A549 (cell line): ENCODE data around the gene MIA3. TPM values are rescaled to one million over a fixed set of nuclear protein-coding genes. Genes with fewer than 3 reads are reported as not detected.

Experiments used
- ATAC-seq, 2 experiments: fragments of 200-7000 bp in 1 of 2; fragments of >200 bp in 1 of 2; cut with Nextera tagmentation in 1 of 2; cut with Tn5 transposase in 1 of 2; 3 replicates each; pipeline versions ENCODE4 v1.8.0 to v1.9.1; 2018 to 2020; ENCODE audit warnings: mild to moderate bottlenecking in 1 of 2, moderate library complexity in 1 of 2
- CTCF ChIA-PET: fragments of 300-600 bp; sonication (Branson Sonifier 250); formaldehyde crosslinking; extraction: SDS; loops from one replicate; lab custom pipeline; 2021; ENCODE audit warnings: antibody characterized with exemption, inconsistent platforms; lab: Yijun Ruan, JAX
- POLR2A ChIA-PET: fragments of 350-600 bp; formaldehyde crosslinking; extraction: SDS; loops from one replicate; lab custom pipeline; 2021; ENCODE audit warnings: antibody characterized with exemption, inconsistent platforms; lab: Yijun Ruan, JAX
- DNase-seq, 2 experiments: peaks; one replicate each; pipeline versions ENCODE4 v3.0.0 to v3.0.0-alpha.2; 2011 to 2016; ENCODE audit warnings: low read depth in 1 of 2, low spot score in 1 of 2
- FAIRE-seq: peaks from 2 replicates; lab custom pipeline; 2011; peaks lifted over from hg19 to GRCh38; lab: Jason Lieb, UNC
- H3K27ac ChIP-seq, 2 experiments: fragments of >200 bp; sonication (Bioruptor Twin); formaldehyde crosslinking; 3 replicates each; pipeline ENCODE4 v1.5.1; 2016 to 2017
- H3K4me1 ChIP-seq: fragments of >200 bp; sonication (Bioruptor Twin); formaldehyde crosslinking; 3 replicates; pipeline ENCODE4 v1.6.1; 2016
- H3K4me2 ChIP-seq: fragments of >200 bp; sonication (Bioruptor Twin); formaldehyde crosslinking; 3 replicates; pipeline ENCODE4 v1.6.1; 2016
- H3K4me3 ChIP-seq: fragments of >200 bp; sonication (Bioruptor Twin); formaldehyde crosslinking; 3 replicates; pipeline ENCODE4 v1.5.1; 2016
- H3K9me3 ChIP-seq: fragments of >200 bp; sonication (Bioruptor Twin); formaldehyde crosslinking; 3 replicates; pipeline ENCODE4 v1.6.1; 2016
- BCL3 ChIP-seq: fragments of >200 bp; sonication (Bioruptor Twin); formaldehyde crosslinking; IDR thresholded peaks from 3 replicates; pipeline ENCODE4 v1.6.1; 2016
- EHF ChIP-seq: fragments of 250-450 bp; sonication (Bioruptor Pico); IDR thresholded peaks from 2 replicates; pipeline ENCODE4 v1.5.0; 2020; ENCODE audit warnings: mild to moderate bottlenecking
- EHMT2 ChIP-seq: fragments of 200-600 bp; sonication (generic); IDR thresholded peaks from 2 replicates; pipeline ENCODE4 v1.6.1; 2016; ENCODE audit warnings: antibody characterized with exemption, low read depth, mild to moderate bottlenecking, moderate library complexity
- EP300 ChIP-seq, 2 experiments: fragments of >200 bp; sonication (Bioruptor Twin); formaldehyde crosslinking; IDR thresholded peaks; 2 replicates in 1 of 2; 3 replicates in 1 of 2; pipeline ENCODE4 v1.6.1; 2016 to 2017
- ESRRA ChIP-seq: fragments of 150-350 bp; IDR thresholded peaks from 2 replicates; pipeline ENCODE4 v1.6.1; 2014; ENCODE audit warnings: mild to moderate bottlenecking, low read length, borderline replicate concordance
- FOSB ChIP-seq: fragments of 250-450 bp; sonication (Bioruptor Pico); IDR thresholded peaks from 2 replicates; pipeline ENCODE4 v1.5.0; 2020; ENCODE audit warnings: mild to moderate bottlenecking, moderate library complexity
- HOXA7 ChIP-seq: fragments of 250-450 bp; sonication (Bioruptor Pico); IDR thresholded peaks from 2 replicates; pipeline ENCODE4 v1.5.0; 2020; ENCODE audit warnings: mild to moderate bottlenecking, moderate library complexity
- JUN ChIP-seq, 2 experiments: fragments of >200 bp; sonication (Bioruptor Twin); formaldehyde crosslinking; IDR thresholded peaks; 2 replicates in 1 of 2; 3 replicates in 1 of 2; pipeline ENCODE4 v1.6.1; 2016 to 2017
- KDM5A ChIP-seq: fragments of 200-600 bp; sonication (generic); IDR thresholded peaks from 2 replicates; pipeline ENCODE4 v1.6.1; 2016; ENCODE audit warnings: antibody characterized with exemption, mild to moderate bottlenecking
- MAFK ChIP-seq: fragments of 450-650 bp; IDR thresholded peaks from 2 replicates; pipeline ENCODE4 v1.6.1; 2014; ENCODE audit not compliant: partially characterized antibody
- MAZ ChIP-seq: fragments of 150-350 bp; IDR thresholded peaks from 2 replicates; pipeline ENCODE4 v1.6.1; 2014; ENCODE audit warnings: antibody characterized with exemption, low read depth, low read length, borderline replicate concordance
- NR3C1 ChIP-seq: fragments of >200 bp; sonication (Bioruptor Twin); formaldehyde crosslinking; IDR thresholded peaks from 3 replicates; pipeline ENCODE4 v1.6.1; 2017
- PHF8 ChIP-seq: fragments of 200-600 bp; sonication (generic); IDR thresholded peaks from 2 replicates; pipeline ENCODE4 v1.6.1; 2016; ENCODE audit warnings: low read depth, mild to moderate bottlenecking, antibody characterized with exemption, moderate library complexity, borderline replicate concordance
- POLR2A ChIP-seq: IDR thresholded peaks from 2 replicates; pipeline ENCODE4 v1.6.1; 2012; ENCODE audit warnings: mild to moderate bottlenecking, low read length
- RFX5 ChIP-seq: fragments of 450-650 bp; IDR thresholded peaks from 2 replicates; pipeline ENCODE4 v1.7.1; 2014; ENCODE audit warnings: antibody characterized with exemption, mild to moderate bottlenecking, moderate library complexity
- SMC3 ChIP-seq: fragments of >200 bp; sonication (Bioruptor Twin); formaldehyde crosslinking; IDR thresholded peaks from 3 replicates; pipeline ENCODE4 v1.6.1; 2018; ENCODE audit warnings: inconsistent platforms
- ZNF302 ChIP-seq: fragments of 250-450 bp; sonication (Bioruptor Pico); IDR thresholded peaks from 2 replicates; pipeline ENCODE4 v1.9.0; 2021; ENCODE audit warnings: inconsistent platforms, mild to moderate bottlenecking, moderate library complexity
- WGBS: methylation state at CpG from one replicate; pipeline ENCODE4 v1.1.6; 2017; ENCODE audit errors: missing lambda C conversion rate; 5-methylcytosine and 5-hydroxymethylcytosine counted together
- polyA minus RNA-seq: library from RNA; depleted of rRNA, polyadenylated mRNA; stranded (reverse); fragments of >200 nt; gene quantifications from 2 replicates; pipeline ENCODE4 v1.2.3, GENCODE V29; 2011; rRNA and poly(A)+ RNA removed
- polyA plus RNA-seq, 4 experiments: library from polyadenylated mRNA; depleted of rRNA in 3 of 4; stranded (reverse); fragments of >200 nt; fragmentation: RNase III in 1 of 4; extraction: RNeasy Plus Mini Kit Qiagen cat#74134 plus additional on column Dnase treatment in 1 of 4; gene quantifications; 2 replicates in 3 of 4; 3 replicates in 1 of 4; pipeline ENCODE4 v1.2.3, GENCODE V29; 2011 to 2017

MIA3 gene, protein sequence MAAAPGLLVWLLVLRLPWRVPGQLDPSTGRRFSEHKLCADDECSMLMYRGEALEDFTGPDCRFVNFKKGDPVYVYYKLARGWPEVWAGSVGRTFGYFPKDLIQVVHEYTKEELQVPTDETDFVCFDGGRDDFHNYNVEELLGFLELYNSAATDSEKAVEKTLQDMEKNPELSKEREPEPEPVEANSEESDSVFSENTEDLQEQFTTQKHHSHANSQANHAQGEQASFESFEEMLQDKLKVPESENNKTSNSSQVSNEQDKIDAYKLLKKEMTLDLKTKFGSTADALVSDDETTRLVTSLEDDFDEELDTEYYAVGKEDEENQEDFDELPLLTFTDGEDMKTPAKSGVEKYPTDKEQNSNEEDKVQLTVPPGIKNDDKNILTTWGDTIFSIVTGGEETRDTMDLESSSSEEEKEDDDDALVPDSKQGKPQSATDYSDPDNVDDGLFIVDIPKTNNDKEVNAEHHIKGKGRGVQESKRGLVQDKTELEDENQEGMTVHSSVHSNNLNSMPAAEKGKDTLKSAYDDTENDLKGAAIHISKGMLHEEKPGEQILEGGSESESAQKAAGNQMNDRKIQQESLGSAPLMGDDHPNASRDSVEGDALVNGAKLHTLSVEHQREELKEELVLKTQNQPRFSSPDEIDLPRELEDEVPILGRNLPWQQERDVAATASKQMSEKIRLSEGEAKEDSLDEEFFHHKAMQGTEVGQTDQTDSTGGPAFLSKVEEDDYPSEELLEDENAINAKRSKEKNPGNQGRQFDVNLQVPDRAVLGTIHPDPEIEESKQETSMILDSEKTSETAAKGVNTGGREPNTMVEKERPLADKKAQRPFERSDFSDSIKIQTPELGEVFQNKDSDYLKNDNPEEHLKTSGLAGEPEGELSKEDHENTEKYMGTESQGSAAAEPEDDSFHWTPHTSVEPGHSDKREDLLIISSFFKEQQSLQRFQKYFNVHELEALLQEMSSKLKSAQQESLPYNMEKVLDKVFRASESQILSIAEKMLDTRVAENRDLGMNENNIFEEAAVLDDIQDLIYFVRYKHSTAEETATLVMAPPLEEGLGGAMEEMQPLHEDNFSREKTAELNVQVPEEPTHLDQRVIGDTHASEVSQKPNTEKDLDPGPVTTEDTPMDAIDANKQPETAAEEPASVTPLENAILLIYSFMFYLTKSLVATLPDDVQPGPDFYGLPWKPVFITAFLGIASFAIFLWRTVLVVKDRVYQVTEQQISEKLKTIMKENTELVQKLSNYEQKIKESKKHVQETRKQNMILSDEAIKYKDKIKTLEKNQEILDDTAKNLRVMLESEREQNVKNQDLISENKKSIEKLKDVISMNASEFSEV (N-terminal part only)
- polyA plus RNA-seq (2011; rRNA removed): 39.2 and 40.3 TPM in 2 replicates
- 24.9 and 26.9 TPM in 2 replicates for polyA plus RNA-seq (2012; cell fraction: cytosol; rRNA removed)
- polyA plus RNA-seq (2012; cell fraction: nucleus; rRNA removed): 106 and 114 TPM in 2 replicates
- 16.4 to 17.5 TPM (median 17.2 TPM) in 3 replicates for polyA plus RNA-seq (2017; fragmentation: RNase III; extraction: RNeasy Plus Mini Kit Qiagen cat#74134 plus additional on column Dnase treatment)
- 25.3 and 31.3 TPM in 2 replicates for polyA minus RNA-seq

- ChIA-PET POLR2A (no interaction called here), CTCF (interaction anchor here (1.6 to 2.7 kb wide), 2 partner anchors 16 to 153 kb away, joined by 6 to 13 read pairs; no protein-coding TSS in a partner anchor)
- FAIRE-seq (no peak), DNase-seq (peak in 1 of 2 experiments; percentile 74), ATAC-seq (peak; percentile 77 to 86)
- Histone ChIP-seq H3K27ac (peak within 1 kb of the TSS; percentile 91 to 95), H3K4me3 (peak within 1 kb of the TSS; percentile 100), H3K4me2 (peak within 1 kb of the TSS; percentile 93)
- WGBS: 7% methylated on average over 19 of the region's 81 CpGs
- TF ChIP-seq SMC3 (no peak), PHF8 (peak; percentile 43; the same call in 1 of the 2 replicates), POLR2A (peak; percentile 75), EP300 (IDR thresholded peaks at IDR 0.05) (no peak), BCL3 (0 out of 3 replicates have a peak, but pooled peaks have one; percentile 23), JUN (IDR thresholded peaks at IDR 0.05) (peak in 1 of 2 experiments; percentile 64; a peak in 2 of 5 replicates), MAFK (no peak)
- TF ChIP-seq, all 56 proteins: peak for 4
- Histone ChIP-seq H3K9me3 (no peaks in the 10 kb centered on the region), H3K4me1 (peaks cover 8% of the 10 kb centered on the region; the same call in 2 of the 3 replicates)
Observed at GRCh38 chr1:222618001-222618879, at the start of gene MIA3. Gene MIA3, plus strand, starts transcription at chr1:222618097. Its CDS starts 14 bp downstream, at chr1:222618111.

DNA sequence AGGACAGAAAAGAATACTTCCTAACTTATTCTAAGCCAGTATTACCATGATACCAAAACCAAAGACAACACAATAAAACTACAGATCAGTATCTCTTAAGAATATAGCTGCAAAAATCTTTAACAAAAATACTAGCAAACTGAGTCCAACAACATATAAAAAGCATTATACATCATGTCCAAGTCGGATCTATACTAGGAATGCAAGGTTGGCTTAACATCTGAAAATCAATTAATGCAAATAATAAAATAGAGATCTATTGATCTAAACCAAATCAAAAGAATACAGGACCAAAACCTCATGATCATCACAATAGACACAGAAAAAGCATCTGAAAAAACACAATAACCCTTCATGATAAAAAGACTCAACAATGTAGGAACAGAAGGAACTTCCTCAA is 47.1 kb upstream of the MIA3 start:
- WGBS: 97% methylated on average over 1 of the region's 1 CpG
- Histone ChIP-seq H3K4me2 (no peak overlapping the region), H3K4me1 (no peaks in the 10 kb centered on the region), H3K27ac (no peak overlapping the region), H3K4me3 (no peak overlapping the region), H3K9me3 (peaks cover 8% of the 10 kb centered on the region; the same call in 1 of the 3 replicates)
- TF ChIP-seq ZNF302 (CRISPR knock-in tag) (no peak), RFX5 (no peak), KDM5A (no peak), MAZ (no peak), EHF (CRISPR knock-in tag) (no peak), HOXA7 (no peak), ESRRA (no peak), BCL3 (no peak), NR3C1 (no peak), FOSB (CRISPR knock-in tag) (no peak), EHMT2 (no peak)
- DNase-seq (no peak), ATAC-seq (no peak), FAIRE-seq (peak; percentile 59)
- ChIA-PET CTCF (no interaction called here), POLR2A (no interaction called here)
